Fibroblast of skin of right biceps (primary cell): ENCODE results near the gene CREBZF.
"Not testable (repeated sequence)": the region's sequence is repeated elsewhere in the genome, so short reads cannot be mapped to it uniquely, and the experiment has no call there.

Source experiments
- DNase-seq: peaks from one replicate; pipeline ENCODE4 v3.0.0-alpha.2; 2013

Gene CREBZF

DNA sequence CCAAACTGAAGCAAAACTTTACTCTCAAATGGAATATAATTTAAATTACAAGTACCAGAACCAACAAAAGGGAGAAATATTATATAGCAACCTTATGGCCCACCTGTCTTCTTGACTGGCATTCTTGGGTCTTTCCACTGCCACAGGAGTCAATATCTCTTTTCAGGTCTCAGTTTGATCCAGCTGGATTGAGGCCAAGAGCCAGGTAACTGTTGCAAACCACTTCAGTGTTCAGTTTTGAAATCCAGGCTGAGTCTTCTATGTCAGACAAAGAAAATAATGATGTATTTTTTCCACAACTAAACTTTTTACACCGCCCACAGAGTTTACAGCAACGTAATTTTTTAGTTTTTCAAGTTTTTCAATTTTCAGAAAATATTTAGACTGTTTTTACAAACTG, 38.4 kb downstream of the CREBZF start:
- DNase-seq: no peak

GRCh38 chr11:85620256-85620655, 44.7 kb downstream of the CREBZF start:
- no peak for DNase-seq

DNA sequence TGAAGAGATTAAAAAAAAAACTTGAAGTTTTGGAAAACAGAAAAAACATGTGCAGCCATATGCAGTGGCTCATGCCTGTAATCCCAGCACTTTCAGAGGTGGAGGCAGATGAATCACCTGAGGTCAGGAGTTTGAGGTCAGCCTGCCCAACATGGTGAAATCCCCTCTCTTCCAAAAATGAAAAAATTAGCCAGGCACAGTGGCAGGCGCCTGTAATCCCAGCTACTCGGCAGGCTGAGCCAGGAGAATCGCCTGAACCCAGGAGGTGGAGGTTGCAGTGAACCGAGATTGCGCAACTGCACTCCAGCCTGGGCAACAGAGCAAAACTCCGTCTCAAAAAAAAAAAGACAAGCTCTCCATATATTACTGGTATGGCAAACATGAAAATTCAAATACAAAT, 45.4 kb downstream of the CREBZF start:
- DNase-seq: peak; percentile 3

GRCh38 chr11:85611643-85612042, 53.3 kb downstream of the CREBZF start:
- not testable (repeated sequence) for DNase-seq
